Sigmoid colon (tissue), 4 donors: Measurements from ENCODE around the gene RASGRP3.

Source experiments
- CTCF ChIP-seq, 4 experiments: fragments of 450-650 bp in 3 of 4; fragments of 200-600 bp in 1 of 4; IDR thresholded peaks; one replicate each; pipeline ENCODE4 v1.5.1; 2016 to 2019; ENCODE audit warnings: antibody characterized with exemption in 4 of 4, mild to moderate bottlenecking in 3 of 4, moderate library complexity in 2 of 4
- POLR2AphosphoS5 ChIP-seq, 4 donors: sonication (generic); formaldehyde crosslinking; IDR thresholded peaks; one replicate each; pipeline ENCODE4 v1.6.1; 2017; ENCODE audit warnings: antibody characterized with exemption in 4 of 4

- TF ChIP-seq CTCF (IDR thresholded peaks at IDR 0.05) (no peak), POLR2AphosphoS5 (IDR thresholded peaks at IDR 0.05) (no peak)
Observed at GRCh38 chr2:33518929-33519328, 42.5 kb downstream of the RASGRP3 start.
